Stimulated activated CD4-positive, alpha-beta T cell treated with anti-CD3 and anti-CD28 coated beads, Interleukin-1b, Interleukin-23, amount 100 ng/mL, for 4 hours (primary cell): ENCODE data around the gene TMEM248.
"Not testable (repeated sequence)": the region's sequence is repeated elsewhere in the genome, so short reads cannot be mapped to it uniquely, and the experiment has no call there.

Source experiments
- DNase-seq, 2 donors: peaks; one replicate each; pipeline ENCODE4 v3.0.0-alpha.2; 2020; ENCODE audit warnings: low read depth in 2 of 2

TMEM248 gene

DNA sequence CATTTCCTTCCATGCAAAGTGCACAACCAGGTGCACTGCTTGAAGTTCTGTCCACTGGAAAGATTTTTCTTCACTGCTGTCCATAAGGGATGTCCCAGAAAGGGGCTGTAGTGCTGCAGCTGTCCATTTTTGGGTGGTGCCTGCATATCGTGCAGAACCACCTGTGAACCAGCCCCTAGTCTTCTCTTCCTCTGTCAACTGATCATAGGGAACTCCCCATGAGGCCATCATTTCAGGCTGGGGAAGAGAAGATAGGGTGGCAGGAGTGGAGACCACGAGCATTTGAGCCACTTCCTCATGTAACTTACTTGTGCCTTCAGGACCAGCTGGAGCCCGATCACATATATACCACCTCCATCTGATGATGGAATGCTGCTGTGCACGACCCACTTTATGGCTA lies 12.4 kb upstream of the TMEM248 start:
- DNase-seq, result not testable (repeated sequence)

GRCh38 chr7:66910789-66911188 lies 10.2 kb upstream of the TMEM248 start:
- no peak for DNase-seq

DNA sequence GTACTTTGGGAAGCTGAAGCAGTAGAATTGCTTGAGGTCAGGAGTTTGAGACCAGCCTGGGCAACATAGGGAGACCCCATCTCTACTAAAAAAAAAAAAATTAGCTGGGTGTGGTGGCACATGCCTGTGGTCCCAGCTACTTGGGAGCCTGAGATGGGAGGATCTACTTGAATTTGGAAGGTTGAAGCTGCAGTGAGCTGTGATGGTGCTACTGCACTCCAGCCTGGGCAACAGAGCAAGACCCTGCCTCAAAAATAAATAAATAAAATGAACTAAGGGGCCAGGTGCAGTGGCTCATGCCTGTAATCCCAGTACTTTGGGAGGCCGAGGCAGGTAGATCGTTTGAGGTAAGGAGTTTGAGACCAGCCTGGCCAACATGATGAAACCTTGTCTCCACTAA lies 9.8 kb upstream of the TMEM248 start:
- not testable (repeated sequence) for DNase-seq

DNA sequence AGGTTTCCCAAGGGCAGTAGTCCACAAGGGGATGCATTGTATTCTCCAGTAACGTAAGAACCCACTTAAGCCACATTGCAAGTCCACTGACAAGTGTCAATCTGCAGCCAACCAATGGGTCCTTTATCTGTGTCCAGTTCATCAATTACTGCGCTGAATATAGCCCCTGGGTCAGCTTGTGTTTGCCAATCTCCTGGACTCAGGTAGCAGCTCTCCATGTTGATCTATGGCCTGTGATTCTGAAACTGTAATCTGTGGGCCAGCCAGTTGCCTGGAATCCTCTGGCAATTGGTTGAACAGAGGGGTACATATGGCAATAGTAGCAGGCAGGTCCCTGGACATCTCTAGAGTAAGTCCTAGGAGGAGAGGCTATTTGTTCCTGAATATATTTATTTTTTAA lies 8.8 kb upstream of the TMEM248 start:
- DNase-seq, result no peak

DNA sequence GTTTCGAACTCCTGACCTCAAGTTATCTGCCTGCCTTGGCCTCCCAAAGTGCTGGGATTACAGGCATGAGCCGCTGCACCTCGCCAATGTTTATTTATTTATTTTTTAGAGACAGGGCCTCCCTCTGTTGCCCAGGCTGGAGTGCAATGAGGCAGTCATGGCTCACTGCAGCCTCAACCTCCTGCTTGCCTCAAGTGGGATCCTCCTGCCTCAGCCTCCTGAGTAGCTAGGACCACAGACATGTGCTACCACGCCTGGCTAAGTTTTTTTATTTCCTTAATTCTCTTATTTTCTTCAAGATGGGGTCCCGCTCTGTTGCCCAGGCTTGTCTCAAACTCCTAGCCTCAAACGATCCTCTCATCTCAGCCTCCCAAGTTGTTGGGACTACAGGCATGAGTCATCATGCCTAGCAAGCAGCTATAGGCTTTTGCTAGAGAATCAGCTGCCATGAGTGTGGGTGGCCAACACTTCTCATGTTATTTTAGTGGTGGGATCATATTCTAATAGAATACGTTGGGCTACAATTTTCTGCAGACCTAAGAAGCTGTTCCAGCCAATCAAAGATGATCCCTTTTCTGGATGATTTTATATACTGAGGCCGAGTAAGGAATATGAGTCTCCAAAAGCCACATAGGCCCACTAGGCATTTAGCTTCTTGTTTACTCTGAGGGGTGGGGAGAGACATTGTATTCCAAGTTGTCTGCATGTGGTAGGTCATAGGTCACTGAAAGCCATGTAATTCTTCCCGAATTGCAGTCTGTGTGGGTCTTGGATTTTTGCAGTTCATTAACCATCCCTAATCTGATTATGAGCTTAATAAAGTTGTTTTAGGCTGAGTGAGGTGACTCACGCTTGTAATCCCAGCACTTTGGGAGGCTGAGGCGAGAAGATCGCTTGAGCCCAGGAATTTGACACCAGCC lies 7.6 kb upstream of the TMEM248 start:
- no peak for DNase-seq

DNA sequence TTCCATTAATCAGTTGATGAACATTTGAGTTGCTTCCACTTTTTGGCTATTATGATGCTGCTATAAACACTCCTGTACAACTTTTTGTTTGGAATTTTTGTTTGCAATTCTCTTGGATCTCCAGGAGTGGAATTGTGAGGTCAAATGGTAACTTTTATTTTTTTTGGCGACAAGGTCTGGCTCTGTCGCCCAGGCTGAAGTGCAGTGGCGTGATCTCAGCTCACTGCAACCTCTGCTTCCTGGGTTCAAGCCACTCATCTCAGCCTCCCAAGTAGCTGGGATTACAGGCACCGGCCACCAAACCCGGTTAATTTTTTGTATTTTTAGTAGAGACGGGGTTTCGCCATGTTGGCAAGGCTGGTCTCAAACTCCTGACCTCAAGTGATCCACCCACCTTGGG lies 3.1 kb upstream of the TMEM248 start:
- DNase-seq, result not testable (repeated sequence)

- DNase-seq, result no peak
Measured at GRCh38 chr7:66919304-66919703, 1.7 kb upstream of the TMEM248 start.

- DNase-seq, result no peak
Measured at GRCh38 chr7:66919704-66920103, 1.3 kb upstream of the TMEM248 start.

- no peak for DNase-seq
Measured at GRCh38 chr7:66920256-66920655, 769 bp upstream of the TMEM248 start.

DNA sequence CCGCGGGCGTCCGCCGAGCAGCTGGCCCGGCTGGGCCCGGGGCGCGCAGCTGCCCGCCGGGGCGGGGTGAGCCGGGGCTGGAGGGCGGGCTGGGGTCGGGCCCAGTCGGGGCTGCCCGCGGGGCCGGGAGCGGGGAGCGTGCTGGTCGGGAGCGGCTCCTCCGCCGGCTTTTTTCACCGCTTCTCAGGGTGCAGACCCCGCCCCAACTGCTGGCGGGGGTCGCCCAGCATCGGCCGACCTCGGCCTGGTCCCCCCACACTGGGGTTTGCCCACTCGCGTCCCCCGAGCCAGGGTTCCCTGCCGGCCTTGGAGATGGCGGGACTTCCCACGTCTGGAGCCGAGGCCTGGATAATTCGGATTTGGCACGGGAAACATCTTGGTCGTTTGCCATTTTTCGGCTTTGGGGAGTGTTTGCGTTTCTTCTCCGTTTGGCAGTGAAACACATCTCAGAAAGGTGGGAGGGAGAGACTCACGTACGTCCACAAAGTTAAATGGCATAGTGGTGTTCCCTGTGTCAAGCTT lies 432 bp downstream of the TMEM248 start:
- DNase-seq, result no peak

DNA sequence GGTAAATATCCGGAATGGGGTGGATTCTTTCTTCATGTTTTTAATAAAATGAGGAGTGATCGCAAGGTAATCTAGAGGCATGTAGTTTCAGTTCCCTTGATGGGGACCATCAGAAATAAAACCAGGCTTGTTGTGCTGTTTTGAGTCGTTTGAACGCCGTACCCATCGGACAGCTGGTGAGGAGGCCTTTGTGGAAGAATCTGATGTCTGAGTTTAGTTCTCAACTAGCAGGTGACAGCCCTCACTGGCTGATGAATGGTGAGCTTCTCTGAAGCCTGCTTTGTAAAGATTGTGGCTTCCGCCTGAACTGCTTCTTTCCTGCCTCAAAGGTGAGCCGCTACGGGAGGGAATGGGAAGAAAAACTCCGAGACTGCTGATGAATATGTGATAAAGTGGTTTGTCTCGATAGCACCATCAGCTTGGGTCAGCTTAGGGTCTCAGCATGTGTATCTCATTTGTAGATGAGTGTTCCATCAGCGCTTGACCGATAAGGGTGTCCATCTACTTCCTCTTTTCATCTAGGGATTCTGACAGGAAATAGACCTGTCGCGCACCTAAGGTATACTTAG lies 977 bp downstream of the TMEM248 start:
- peak in 1 of 2 donors; percentile 6 for DNase-seq

GRCh38 chr7:66925255-66925654 lies 4.2 kb downstream of the TMEM248 start:
- no peak for DNase-seq

GRCh38 chr7:66927348-66927948 lies 6.4 kb downstream of the TMEM248 start:
- no peak for DNase-seq

DNA sequence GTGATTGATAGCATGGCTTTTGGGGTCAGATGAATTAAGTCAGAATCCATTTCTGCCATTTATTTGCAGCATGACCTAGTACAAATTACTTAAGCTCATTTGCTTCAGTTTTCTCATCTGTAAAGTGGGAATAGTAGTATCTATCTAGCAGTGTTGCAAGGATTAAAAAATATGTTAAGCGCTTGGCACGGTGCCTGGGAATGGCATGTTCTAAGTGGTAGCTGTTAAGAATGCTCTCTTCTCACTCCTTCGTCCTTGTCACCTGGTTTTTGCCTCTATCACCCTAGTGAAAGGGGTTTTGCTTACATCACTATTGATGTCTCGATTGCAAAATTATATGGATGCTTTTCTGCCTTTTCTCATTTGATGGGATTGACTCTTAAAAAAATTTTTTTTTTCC lies 7.4 kb downstream of the TMEM248 start:
- no peak for DNase-seq

DNA sequence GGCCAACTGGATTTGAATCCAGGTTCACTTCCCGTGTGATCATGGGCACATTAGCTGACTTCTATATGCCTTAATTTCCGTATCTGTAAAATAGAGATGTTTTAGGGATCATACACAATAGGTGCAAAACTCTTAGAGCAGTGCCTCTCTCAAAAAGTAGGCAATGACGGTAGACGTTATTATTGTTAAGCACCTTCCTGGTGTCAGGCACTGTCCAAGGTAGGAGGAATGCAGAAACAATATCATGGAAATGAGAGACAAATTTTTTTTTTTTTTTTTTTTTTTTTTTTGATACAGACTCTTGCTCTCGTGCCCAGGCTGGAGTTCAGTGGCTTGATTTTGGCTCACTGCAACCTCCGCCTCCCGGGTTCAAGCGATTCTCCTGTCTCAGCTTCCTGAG lies 8.1 kb downstream of the TMEM248 start:
- DNase-seq, result no peak

DNA sequence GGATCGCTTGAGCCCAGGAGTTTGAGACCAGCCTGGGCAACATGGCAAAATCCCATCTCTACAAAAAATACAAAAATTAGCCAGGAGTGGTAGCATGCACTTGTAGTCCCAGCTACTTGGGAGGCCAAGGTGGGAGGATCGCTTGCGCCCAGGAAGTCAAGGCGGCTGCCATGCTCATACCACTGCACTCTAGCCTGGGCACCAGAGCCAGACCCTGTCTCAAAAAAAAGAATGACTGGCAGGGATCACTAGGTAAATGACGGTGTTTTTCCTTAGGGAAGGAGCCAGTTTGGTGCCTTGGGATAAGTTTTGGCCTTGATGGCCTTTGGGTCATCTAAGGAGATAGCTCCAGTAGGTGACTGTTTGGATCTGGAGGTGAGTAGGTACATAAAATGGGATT lies 8.9 kb downstream of the TMEM248 start:
- DNase-seq, result no peak

GRCh38 chr7:66930341-66930740 lies 9.3 kb downstream of the TMEM248 start:
- DNase-seq, result no peak

GRCh38 chr7:66933469-66933868 lies 12.4 kb downstream of the TMEM248 start:
- DNase-seq, result no peak

- no peak for DNase-seq
Measured at GRCh38 chr7:66937940-66938339, 16.9 kb downstream of the TMEM248 start.

DNA sequence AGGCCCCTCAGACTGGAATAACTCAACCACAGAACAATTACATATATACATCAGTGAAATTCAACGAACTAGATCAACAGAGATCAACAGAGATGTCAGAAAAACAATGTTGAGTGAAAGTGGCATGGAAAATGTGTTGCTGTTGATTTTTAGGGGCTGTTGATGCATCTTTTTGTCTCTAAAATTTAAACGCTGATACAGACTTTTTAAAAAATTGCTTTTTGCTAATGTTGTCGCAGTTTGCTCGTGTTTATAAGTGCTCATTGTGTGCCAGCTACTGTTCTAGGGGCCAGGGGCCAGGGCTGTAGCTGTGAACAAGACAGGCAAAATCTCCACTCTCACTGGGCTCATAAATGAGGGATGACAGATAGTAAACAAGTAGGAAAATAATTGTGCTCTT lies 18.3 kb downstream of the TMEM248 start:
- DNase-seq, result no peak

- DNase-seq, result no peak
Measured at GRCh38 chr7:66946545-66946944, 25.5 kb downstream of the TMEM248 start.

GRCh38 chr7:66948480-66949109 lies 27.6 kb downstream of the TMEM248 start:
- DNase-seq, result no peak
